Colon (tissue), 2 donors: ENCODE measurements around the gene ENTREP3.
"Not testable (repeated sequence)": the region's sequence is repeated elsewhere in the genome, so short reads cannot be mapped to it uniquely, and the experiment has no call there.

Experiments used
- FAIRE-seq: peaks from 2 replicates; lab custom pipeline; 2012; peaks lifted over from hg19 to GRCh38; lab: Jason Lieb, UNC
- donor health status: control.
- donor health status: control.

The ENTREP3 gene

DNA sequence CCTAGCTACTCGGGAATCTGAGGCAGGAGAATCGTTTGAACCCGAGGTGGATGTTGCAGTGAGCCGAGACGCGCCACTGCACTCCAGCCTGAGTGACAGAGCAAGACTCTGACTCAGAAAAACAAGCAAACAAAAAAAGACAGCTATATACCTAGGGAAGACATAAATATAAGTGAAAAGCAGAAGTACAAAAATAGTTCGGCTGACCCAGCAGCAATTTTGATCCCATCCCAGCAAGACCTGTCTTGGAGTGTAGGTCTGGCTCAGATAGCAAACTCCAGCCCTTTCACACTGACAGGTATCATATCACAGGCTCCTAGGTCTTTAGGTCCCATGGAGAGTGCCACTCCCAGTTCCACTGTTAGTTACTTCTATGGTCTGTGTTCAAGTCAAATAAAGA, 32.2 kb downstream of the ENTREP3 start:
- no peak for FAIRE-seq

DNA sequence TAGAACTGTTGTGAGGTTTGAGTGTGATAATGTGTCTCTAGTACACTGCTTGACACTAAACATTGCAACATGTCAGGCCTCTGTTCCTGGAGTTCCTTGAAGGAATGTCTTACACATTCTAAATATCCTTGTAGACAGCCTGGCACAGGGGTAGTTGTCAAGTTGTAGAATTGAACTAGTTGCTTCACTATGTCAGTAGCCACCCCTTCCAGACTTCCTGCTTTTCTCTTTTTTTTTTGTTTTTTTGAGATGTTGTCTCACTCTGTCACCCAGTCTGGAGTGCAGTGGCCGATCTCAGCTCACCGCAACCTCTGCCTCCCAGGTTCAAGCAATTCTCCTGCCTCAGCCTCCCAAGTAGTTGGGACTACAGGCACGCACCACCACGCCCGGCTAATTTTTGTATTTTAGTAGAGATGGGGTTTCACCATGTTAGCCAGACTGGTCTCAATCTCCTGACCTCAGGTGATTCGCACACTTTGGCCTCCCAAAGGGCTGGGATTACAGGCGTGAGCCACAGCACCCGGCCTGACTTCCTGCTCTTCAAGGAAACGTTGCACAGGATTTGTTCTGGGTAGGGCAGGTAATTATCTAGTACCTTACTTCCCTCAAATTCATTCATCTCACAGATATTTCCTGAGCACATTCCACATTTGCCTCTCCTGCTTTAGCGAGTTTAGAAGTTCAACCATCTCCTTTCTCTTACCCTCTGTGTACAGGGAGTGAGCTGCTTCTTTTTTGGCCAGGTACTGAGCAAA, 34.9 kb downstream of the ENTREP3 start:
- not testable (repeated sequence) for FAIRE-seq

DNA sequence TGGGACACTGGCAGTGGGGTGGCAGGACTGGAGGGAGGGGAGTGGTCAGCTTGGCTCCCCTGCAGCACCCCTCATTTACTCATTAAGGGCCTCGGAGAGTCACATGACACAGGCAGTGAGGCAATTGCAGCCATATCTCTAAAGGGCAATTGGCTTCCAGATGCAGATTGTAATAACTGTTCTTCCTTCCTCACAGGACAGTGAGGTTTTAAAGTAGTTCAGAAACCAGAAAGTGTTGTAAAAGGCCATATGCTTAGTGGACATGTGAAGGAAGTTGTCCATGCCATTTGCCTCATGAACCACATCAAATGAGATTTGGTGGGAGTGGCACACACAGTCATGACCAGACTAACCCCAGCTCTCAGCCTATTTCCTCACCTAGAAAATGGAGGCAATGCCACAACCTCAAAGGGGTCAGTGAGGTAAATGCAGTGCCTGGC, 35.7 kb downstream of the ENTREP3 start:
- FAIRE-seq: no peak

DNA sequence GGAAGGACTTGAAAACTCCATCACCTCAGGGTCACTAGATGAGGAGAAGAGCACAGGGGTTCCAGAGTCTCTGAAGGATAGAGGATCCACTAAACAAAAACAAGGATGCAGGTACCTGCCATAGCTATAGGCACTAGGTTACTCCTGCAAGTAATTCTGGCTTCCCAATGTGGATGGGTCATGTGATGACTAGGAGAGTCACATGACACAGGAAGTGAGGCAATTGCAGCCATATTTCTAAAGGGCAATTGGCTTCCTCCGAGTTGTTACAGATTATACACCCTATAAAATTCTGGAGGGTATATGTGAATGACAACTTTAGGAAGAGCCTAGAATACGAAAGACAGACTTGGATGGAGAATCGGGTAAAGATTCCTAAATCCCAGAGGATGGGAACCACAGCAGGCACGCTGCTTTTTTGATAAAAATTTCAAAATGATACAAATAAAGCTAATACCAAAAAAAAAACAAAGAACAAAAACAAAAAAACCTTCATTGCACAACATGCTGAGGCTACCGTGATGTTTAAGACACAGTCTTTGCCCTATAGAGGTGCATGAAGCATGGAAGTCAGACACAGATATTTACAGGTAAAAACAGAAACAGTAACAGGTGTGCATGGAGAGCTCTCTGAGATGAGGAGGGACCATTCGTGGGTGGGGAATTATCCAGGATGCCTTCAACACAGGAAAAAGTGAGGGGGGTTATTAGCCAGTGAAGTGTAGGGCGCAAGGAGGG, 36.3 kb downstream of the ENTREP3 start:
- FAIRE-seq: no peak

DNA sequence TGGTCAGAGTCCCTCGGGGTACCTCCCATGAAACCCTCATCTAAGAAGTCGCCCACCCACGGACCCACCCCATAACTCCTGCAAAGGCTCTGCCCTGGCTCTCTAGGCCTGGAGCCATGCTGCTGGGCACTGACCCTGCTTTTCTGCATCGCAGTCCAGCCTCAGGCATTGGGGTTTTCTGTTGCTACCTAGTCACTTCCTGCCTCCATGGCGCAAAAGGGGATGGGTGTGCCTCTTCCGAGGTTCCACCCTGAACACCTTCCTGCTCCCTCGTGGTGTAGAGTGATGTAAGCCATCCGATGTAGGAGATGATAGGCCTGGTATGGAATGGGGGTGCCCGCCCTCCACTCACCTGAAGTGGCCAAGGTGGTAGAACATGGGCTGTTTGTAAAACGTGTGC, 40.6 kb downstream of the ENTREP3 start:
- not testable (repeated sequence) for FAIRE-seq

DNA sequence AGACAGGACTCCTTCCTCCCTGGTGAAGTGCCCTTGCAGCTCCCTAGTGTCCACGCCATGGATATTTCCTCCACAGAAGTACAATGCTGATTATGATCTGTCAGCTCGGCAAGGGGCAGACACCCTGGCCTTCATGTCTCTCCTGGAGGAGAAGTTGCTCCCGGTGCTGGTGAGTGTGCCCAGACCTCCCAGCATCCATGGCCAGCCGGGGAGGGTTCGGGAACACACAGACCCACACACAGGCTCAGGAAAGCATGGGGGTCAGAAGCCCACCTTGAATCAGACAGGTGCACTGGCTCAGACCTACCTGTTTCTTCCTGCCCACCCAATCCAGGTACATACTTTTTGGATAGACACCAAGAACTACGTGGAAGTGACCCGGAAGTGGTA, 43.2 kb downstream of the ENTREP3 start:
- not testable (repeated sequence) for FAIRE-seq

DNA sequence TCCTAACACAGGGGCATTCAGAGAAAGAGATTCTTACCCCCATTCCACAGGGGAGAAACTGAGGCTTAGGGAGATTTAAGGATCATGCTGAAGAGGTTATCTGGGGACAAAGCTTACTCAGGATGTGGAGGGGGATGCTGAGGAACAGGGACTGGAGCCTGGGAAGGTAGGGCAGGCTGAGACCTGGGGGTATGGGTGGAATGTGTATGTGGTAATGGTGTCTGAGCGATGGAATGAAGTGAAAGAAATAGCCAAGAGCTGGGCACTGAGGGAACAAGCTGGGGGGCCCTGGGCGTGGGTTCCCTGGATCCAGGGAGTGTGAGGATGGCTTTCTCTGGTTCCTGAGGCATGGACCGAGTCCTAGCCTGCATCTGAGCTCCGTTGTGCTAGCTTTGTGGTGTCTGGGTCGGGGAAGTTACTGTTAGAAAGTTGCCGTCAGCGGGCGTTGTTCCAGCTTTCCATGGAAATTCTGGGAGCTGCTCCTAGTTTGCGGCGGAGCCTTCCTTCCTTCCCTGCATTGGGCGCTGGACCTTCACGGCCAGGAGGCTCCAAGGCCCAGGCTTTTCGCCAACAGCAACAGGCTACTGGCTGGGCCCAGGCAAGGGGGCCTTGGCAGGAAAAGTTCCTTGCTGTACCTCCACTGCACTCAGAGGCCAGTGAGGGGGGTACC, 43.8 kb downstream of the ENTREP3 start:
- not testable (repeated sequence) for FAIRE-seq

DNA sequence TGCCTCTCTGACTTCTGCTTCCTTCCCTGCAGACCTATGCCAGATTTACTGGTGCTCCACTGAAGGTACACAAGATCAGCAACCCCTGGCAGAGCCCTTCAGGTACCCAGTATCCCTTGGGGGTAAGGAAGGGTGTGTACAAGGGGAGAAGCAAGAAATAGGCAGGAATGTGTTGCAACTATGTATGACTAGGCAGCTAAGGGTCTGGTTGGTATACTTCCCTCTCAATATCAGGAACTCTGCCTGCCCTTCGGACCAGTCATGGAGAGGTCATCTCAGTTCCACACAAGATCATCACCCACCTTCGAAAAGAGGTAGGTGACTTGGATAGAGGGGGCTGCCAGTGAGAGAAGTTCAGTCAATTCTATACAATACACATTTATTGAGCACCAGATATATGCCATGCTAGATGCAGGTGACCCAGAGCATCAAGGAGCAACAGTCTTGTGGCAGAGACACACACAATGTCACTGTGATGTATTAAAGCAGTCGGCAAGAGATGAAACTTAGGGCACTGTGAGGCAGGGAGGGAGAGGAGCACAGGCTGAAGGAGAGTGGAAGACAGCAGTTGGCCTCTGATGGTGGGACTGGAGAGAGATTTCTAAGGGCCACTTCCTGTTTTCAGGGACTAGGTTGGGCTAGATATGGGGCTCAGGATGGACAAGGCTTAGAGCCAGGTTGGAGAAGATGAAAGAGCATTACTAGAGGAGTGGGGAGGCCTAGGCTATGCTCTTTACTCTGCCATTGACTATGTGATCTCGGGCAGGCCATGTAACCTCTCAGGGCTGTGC, 44.8 kb downstream of the ENTREP3 start:
- no peak for FAIRE-seq

DNA sequence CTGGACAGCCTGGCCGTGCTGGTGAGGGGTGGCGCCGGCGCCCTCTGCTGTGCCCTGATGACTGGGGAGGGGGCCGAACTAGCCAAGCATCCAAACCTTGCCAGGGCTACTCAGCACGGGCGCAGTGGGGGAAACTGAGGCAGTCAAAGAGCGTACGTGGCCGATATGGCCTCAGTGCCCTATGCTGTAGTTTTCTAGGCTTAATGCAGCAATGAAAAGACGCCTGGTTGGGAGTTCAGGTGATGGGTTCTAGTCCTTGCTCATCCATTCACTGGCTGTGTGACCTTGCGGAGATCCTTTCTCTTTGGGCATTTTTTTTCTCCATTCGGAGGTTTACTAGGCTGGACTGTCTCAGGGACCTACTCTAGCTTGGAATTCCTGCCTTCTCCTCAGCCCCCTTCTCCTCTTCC, 46.0 kb downstream of the ENTREP3 start:
- no peak for FAIRE-seq

DNA sequence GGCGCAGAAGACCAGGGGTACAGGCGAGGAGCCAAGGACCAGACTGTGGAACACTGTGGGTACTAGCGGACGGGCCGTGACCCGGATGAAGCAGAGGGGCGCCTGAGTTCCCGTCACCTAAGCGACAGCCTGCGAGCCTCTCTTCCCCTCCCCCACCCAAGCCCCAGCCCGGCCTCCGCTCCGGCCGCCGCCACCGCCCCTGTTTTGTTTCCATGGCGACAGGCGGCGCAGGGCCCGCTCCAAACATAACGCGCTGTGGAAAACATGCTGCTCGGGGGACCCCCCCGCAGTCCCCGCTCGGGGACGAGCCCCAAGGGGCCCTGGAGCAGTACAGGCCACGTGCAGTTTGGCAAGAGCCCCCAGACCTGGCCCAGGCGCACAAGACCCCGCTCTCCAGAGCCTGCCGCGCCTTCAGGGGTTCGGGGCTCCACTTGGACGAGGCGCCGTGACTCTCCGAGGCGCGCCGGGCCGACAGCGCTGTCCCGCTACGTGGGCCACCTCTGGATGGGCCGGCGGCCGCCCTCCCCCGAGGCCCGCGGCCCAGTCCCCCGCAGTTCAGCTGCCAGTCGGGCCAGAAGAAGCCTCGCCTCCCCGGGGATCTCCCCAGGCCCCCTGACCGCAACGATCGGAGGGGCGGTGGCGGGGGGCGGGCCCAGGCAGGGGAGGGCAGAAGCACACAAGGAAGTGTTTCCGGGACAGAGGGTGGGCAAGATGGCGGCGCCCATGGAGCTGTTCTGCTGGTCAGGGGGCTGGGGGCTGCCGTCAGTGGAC, 46.6 kb downstream of the ENTREP3 start, which contains the start of gene MTX1:
Gene MTX1, plus strand, starts transcription at position 155 of the 771 bp plus-strand sequence. Its CDS starts 110 bp downstream, at position 265.
- no peak for FAIRE-seq

DNA sequence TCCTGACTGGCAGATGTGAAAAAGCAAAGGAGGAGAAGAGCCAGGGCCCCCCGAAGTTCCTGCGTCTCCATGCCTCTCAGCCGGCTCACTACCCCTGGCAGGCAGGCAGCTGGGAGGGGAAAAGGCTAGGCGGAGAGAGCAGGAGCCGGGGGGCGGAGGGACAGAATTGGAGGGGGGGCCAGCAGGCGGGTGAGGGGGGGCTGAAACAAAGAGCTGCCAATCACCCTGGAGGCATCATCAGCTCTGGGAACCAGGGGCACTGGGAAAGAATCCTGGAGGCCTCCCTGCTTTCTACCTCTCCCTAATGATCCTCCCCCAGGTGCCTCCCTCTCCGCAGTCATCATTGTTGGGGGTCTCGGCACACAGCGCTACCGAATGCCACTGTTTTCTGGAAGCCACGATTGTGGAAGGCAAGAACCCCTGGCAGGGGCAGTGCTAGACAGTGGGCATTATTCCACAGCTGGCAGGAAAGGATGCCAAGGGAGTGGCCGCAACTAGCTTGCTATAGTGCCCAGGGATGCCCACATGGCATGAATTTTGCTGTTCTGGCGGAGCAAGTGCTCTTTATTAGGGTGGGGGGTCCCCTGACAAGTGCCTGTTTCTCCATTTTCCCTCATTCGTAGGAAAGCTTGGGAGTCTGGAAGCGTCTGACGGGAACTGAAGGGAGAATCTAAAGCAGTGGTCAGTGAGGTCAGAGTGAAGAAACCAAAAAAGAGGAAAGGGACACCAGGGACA, 47.3 kb downstream of the ENTREP3 start, which contains the start of gene THBS3:
Gene THBS3, minus strand, starts transcription at position 92 of the 735 bp plus-strand sequence. Its CDS starts 21 bp downstream, at position 71.
- FAIRE-seq: no peak

DNA sequence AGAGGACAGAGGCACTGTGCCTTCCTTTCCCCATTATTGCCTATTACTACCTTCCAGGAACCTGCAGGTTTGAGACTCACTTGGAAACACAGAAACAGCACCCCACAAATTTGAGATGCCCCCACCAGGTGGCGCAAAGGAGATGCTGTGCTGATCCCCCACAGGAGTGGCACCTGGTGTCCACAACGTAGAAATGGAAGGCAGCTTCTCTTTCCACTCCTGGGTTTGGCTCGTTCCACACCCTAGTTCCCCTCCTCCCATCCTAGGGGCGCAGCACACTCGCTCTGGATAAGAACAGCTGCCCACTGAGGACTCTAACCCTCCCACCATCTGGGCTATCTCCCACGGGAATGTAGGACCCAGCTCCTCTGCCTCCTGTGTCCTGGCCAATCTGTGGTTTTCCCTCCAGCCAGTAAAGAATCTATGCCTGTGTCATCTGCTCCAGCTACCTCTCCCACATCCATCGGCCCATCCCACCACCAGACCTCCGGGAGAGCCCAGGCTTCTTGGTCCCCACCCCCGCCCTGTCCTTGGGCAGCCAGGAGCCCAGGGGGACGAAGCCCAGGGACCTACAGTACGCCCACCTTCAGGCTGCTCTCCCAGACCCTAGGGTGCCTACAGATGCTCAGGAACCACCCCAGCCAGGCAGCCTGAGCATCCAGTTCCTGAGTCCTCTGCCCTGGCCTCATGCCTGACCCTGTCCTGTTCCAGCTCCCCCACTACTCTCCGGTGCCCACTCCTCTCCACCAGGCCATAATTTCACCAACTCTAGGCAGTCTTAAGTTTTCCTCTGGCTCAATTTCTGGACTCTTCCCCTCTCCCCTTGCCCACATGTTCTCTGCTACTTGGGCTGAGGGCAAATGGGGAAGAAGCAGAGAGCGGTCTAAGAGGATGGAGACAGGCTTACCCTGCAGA, 48.1 kb downstream of the ENTREP3 start:
- FAIRE-seq: no peak

DNA sequence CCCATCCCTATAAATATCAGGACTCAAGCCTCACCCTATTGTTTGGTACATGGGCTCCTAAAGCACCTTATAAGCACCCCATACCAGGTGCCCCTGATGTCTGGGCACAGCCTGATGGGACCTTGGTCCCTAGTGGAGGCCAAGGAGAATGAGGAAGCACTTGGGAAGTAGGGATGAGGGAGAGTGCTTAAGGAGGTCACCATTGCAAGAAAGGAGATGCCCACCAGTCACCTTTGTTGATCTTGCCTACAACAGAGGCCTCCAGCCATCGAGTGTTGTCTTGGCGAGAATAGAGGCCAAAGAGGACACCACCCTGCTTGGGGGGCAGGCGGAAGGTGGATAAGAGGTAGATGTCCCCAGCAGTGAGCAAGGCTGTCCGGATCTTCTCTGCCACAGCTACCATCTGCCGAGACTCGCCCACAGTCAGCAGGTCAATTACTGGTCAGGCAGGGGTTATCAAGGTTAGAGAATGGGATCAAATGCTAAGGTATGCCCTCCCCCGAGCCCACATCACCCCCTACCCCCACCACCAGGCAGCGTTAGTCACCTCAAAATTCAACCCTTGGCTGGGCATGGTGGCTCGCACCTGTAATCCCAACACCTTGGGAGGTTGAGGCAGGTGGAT, 49.2 kb downstream of the ENTREP3 start:
- FAIRE-seq: no peak

DNA sequence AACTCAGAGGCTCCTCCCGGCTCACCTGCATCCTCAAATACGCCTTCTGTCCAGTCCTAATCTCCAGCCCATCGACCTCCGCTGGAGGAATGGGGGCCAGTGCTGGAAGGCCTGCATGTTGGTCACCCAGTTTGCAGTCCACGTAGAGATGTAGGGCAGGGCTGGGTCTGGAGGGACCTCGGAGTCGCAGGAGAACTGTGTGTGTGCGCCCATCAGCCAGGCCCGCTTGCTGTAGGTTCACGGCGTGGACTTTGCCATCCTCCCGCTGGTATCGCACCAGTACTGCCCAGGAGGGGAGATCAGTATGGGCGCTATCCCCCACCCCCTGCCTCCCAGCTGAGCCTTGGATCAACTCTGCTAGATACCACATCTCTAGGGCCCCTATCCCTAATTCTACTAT, 50.2 kb downstream of the ENTREP3 start:
- no peak for FAIRE-seq

DNA sequence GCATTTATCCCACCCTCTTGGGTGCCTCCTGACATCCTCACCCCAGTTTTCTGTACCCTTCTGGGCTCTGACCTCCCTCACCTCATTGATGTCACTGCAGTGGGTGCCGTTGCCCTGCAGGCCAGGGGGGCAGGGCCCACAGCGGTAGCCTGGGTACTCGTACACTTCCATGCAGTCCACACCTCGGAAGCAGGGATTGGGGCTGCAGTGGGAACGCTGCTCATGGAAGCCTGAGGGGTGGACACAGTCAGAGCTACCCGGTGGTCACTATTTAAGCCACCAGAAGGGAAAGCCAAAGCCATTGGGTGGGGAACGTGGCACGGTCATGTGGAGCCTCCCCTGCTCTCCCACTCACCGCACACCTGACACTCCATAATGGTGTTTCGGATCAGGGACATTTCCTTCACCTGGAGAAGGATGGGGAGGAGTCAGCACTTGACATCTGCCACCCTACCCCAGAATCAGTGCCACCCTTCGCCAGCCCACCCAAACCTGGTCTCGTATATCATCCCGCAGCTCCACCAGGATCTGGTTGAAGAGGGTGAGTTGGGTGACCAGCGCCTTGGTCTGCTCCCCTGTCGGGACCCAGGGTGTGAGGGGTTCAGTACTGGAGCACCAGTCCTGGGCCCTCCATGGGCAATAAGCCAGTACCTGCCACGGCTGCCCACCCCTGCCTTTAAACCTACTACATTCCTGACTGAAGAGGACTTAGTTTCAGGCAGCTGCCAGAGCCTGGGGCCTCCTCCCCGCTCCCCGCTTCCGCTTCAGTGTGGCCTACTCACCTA, 52.4 kb downstream of the ENTREP3 start:
- no peak for FAIRE-seq

DNA sequence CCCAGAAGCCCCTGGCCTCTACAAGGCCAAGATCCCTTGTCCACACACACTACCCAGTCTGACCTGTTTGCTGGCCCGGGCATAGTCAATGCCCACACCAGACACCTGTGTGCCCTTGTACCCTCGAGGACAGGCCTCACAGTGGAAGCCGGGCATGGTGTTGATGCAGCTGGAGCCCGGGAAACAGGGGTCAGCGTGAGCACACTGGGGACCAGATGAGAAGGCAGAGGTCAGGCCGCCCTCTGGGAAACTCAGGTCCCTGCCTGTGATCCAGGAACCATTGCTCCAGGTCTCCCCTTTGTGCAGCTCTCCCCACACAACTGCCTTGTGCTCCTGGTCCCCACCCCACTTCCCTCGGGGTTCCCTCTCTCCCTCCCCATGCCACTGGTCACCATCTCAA, 53.1 kb downstream of the ENTREP3 start:
- no peak for FAIRE-seq

DNA sequence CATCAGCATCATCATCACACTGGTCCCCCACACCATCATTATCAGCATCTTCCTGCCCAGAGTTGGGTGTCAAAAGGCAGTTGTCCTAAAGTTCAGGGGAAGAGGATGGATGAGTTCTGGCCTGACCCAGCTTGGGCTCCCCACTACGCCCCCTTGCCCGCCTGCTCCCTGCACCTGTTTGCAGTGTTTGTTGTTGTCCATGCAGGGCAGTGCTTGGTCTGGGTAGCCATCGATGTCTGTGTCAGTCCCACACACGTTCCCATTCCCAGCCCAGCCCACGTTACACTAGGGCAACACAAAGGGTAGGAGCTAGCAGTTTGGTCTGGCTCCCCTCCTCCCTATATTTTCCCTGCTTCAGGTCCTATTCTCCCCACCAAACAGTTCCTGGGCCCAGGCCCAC, 54.4 kb downstream of the ENTREP3 start:
- FAIRE-seq: no peak

DNA sequence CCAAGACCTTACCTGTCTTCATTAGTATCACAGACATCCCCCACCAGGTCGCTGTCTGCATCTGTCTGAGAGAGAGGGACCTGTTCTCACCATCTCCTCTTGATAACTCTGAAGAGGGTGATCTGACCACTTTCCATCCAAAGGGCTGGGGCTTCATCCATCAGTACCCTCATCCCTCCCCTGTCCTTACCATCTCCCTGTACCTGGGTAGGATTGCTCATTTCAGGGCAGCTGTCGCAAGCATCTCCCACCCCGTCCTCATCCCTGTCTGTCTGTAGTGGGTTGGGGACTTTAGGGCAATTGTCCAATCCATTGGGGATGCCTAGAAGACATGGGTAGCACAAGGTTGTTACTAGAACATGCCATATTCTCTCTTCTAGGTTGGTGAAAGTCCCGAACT, 55.5 kb downstream of the ENTREP3 start:
- no peak for FAIRE-seq
